Astrocyte (in vitro differentiated cells and primary cell): Measurements from ENCODE around the gene ANKAR. TPM values are rescaled to one million over a fixed set of nuclear protein-coding genes. Genes with fewer than 3 reads are reported as not detected.

Experiments
- DNase-seq: peaks from one replicate; pipeline ENCODE4 v3.0.0-alpha.2; 2010; ENCODE audit warnings: low read depth
- FAIRE-seq: peaks from 2 replicates; lab custom pipeline; 2011; peaks lifted over from hg19 to GRCh38; lab: Jason Lieb, UNC
- H2AFZ ChIP-seq: 2 replicates; pipeline ENCODE4 v1.6.0; 2012; ENCODE audit warnings: low read depth, low read length, inconsistent platforms
- H3K27ac ChIP-seq: 2 replicates; pipeline ENCODE4 v1.5.1; 2011; ENCODE audit warnings: low read depth, low read length, inconsistent platforms
- H3K27me3 ChIP-seq: 2 replicates; pipeline ENCODE4 v1.6.0; 2011; ENCODE audit warnings: low read length, inconsistent platforms; ENCODE audit not compliant: insufficient read depth
- H3K36me3 ChIP-seq: 2 replicates; pipeline ENCODE4 v1.5.1; 2011; ENCODE audit warnings: low read length, inconsistent platforms; ENCODE audit not compliant: insufficient read depth
- H3K4me1 ChIP-seq: 2 replicates; pipeline ENCODE4 v1.5.1; 2011; ENCODE audit warnings: low read length, inconsistent platforms; ENCODE audit not compliant: insufficient read depth
- H3K4me2 ChIP-seq: 2 replicates; pipeline ENCODE4 v1.6.0; 2012; ENCODE audit warnings: low read length, inconsistent platforms
- H3K4me3 ChIP-seq: 2 replicates; pipeline ENCODE4 v1.5.1; 2011; ENCODE audit warnings: low read depth, mild to moderate bottlenecking, low read length, inconsistent platforms; ENCODE audit not compliant: insufficient read depth
- H3K79me2 ChIP-seq: 2 replicates; pipeline ENCODE4 v1.6.0; 2012; ENCODE audit warnings: mild to moderate bottlenecking, low read length, inconsistent platforms; ENCODE audit not compliant: insufficient read depth
- H3K9ac ChIP-seq: 2 replicates; pipeline ENCODE4 v1.6.0; 2012; ENCODE audit warnings: mild to moderate bottlenecking, low read length, inconsistent platforms
- H3K9me3 ChIP-seq: 2 replicates; pipeline ENCODE4 v1.5.1; 2012; ENCODE audit warnings: low read depth, mild to moderate bottlenecking, low read length, inconsistent platforms; ENCODE audit not compliant: insufficient read depth
- H4K20me1 ChIP-seq: 2 replicates; pipeline ENCODE4 v1.6.0; 2012; ENCODE audit warnings: low read length, inconsistent platforms; ENCODE audit not compliant: insufficient read depth
- H3K27ac Mint-ChIP-seq: one replicate; pipeline ENCODE4 v1.8.0; 2021; ENCODE audit warnings: mild to moderate bottlenecking, mixed read lengths; ENCODE audit not compliant: unreplicated experiment
- H3K27me3 Mint-ChIP-seq: one replicate; pipeline ENCODE4 v1.8.0; 2021; ENCODE audit warnings: low read depth, mixed read lengths; ENCODE audit not compliant: unreplicated experiment
- H3K36me3 Mint-ChIP-seq: one replicate; pipeline ENCODE4 v1.8.0; 2021; ENCODE audit warnings: low read depth, mixed read lengths; ENCODE audit not compliant: unreplicated experiment
- H3K4me1 Mint-ChIP-seq: one replicate; pipeline ENCODE4 v1.8.0; 2021; ENCODE audit warnings: low read depth, mixed read lengths; ENCODE audit not compliant: unreplicated experiment
- H3K4me3 Mint-ChIP-seq: one replicate; pipeline ENCODE4 v1.8.0; 2021; ENCODE audit warnings: mild to moderate bottlenecking, moderate library complexity, mixed read lengths; ENCODE audit not compliant: unreplicated experiment
- H3K9me3 Mint-ChIP-seq: one replicate; pipeline ENCODE4 v1.8.0; 2021; ENCODE audit warnings: mild to moderate bottlenecking, mixed read lengths; ENCODE audit not compliant: unreplicated experiment
- CTCF ChIP-seq: IDR thresholded peaks from 2 replicates; pipeline ENCODE4 v1.5.1; 2011; ENCODE audit warnings: low read depth, mild to moderate bottlenecking, inconsistent platforms, low read length, moderate library complexity; ENCODE audit not compliant: insufficient read depth
- EZH2 ChIP-seq: IDR thresholded peaks from 2 replicates; pipeline ENCODE4 v1.6.1; 2012; ENCODE audit warnings: mild to moderate bottlenecking, low read length, inconsistent platforms; ENCODE audit not compliant: insufficient read depth
- total RNA-seq: library from RNA; stranded (reverse); gene quantifications from 2 replicates; pipeline ENCODE4 v1.2.1, GENCODE V29; 2021

The ANKAR gene
- total RNA-seq, 1 donor from 2014 or later = 3.6 TPM

DNA sequence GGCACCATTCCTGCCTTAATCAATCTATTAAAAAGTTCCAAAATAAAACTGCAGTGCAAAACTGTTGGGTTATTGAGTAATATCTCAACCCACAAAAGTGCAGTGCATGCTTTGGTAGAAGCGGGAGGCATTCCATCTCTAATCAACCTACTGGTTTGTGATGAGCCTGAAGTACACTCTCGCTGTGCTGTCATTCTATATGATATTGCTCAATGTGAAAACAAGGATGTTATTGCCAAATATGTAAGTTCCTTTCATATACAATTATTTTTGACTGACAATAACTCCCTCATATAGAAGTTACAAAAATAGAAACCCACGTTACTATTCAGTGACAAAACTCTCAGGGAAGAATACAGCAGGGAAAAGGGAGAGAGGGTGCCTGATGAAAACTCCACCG is 45.1 kb downstream of the ANKAR start:
- Histone ChIP-seq H3K9ac (no peak overlapping the region), H2AFZ (no peak overlapping the region), H4K20me1 (no peaks in the 10 kb centered on the region), H3K79me2 (no peaks in the 10 kb centered on the region), H3K4me2 (no peak overlapping the region), H3K27ac (no peak overlapping the region), H3K4me1 (no peaks in the 10 kb centered on the region), H3K9me3 (no peaks in the 10 kb centered on the region), H3K36me3 (no peaks in the 10 kb centered on the region), H3K4me3 (no peak overlapping the region), H3K27me3 (no peaks in the 10 kb centered on the region)
- H3K9me3 Mint-ChIP-seq = peaks cover 12% of the 10 kb centered on the region
- TF ChIP-seq EZH2 (no peak), CTCF (no peak)
- peaks cover 2% of the 10 kb centered on the region for H3K36me3 Mint-ChIP-seq
- no peaks in the 10 kb centered on the region for H3K4me1 Mint-ChIP-seq
- DNase-seq (no peak), FAIRE-seq (no peak)
- no peak overlapping the region for H3K4me3 Mint-ChIP-seq
- H3K27ac Mint-ChIP-seq = no peak overlapping the region
- H3K27me3 Mint-ChIP-seq = no peaks in the 10 kb centered on the region

DNA sequence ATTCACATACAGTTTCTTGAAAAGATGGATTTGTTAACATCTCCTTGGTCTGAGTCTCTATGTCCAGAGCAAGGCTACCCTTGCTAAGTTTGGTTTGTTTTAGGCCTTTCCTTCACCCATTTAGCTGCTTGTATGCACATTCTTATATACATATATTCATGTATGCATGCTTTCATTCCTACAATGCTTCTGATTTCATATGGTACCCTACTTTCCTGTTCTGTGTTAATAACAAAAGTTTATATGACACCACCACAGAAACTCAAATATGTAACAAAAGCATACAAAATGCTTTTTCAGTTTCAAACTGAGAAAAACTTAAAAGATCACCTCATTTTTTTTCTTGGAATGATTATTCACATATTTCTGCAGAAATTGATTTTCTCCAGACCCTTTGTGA is 48.7 kb downstream of the ANKAR start:
- no peak overlapping the region for H3K4me3 Mint-ChIP-seq
- TF ChIP-seq CTCF (no peak), EZH2 (no peak)
- no peak for FAIRE-seq

More for the DNA sequence above, 48.7 kb downstream of the ANKAR start:
- H3K27ac Mint-ChIP-seq = no peak overlapping the region
- H3K4me2 ChIP-seq = no peak overlapping the region
- no peaks in the 10 kb centered on the region for H3K36me3 ChIP-seq
- H3K4me1 ChIP-seq = no peaks in the 10 kb centered on the region
- no peak overlapping the region for H3K9ac ChIP-seq
- no peaks in the 10 kb centered on the region for H3K9me3 ChIP-seq
- H3K27ac ChIP-seq = no peak overlapping the region
- H4K20me1 ChIP-seq = no peaks in the 10 kb centered on the region
- H3K4me1 Mint-ChIP-seq = no peaks in the 10 kb centered on the region
- no peak overlapping the region for H3K4me3 ChIP-seq
- no peaks in the 10 kb centered on the region for H3K27me3 Mint-ChIP-seq
- DNase-seq = no peak
- no peaks in the 10 kb centered on the region for H3K9me3 Mint-ChIP-seq
- peaks cover 2% of the 10 kb centered on the region for H3K36me3 Mint-ChIP-seq
- H3K27me3 ChIP-seq = no peaks in the 10 kb centered on the region
- H2AFZ ChIP-seq = no peak overlapping the region
- H3K79me2 ChIP-seq = no peaks in the 10 kb centered on the region

Other genes with a start within 250 kb of the ANKAR start
- 38.9 and 39.5 TPM in 2 replicates for gene WDR75, start 233.2 kb upstream of the ANKAR start, total RNA-seq
- 2.2 and 3.1 TPM in 2 replicates for gene SLC40A1, start 93.9 kb upstream of the ANKAR start, total RNA-seq
- gene ASNSD1, start 13.2 kb upstream of the ANKAR start, total RNA-seq = 31.7 and 32.8 TPM in 2 replicates
- gene OSGEPL1, start 88.1 kb downstream of the ANKAR start, total RNA-seq = 3.0 and 4.1 TPM in 2 replicates
- 47.5 and 49.3 TPM in 2 replicates for gene ORMDL1, start 109.7 kb downstream of the ANKAR start, total RNA-seq
- 17.9 and 27.5 TPM in 2 replicates for gene PMS1, start 109.8 kb downstream of the ANKAR start, total RNA-seq